Measurements from ENCODE around the gene TSGA10IP.

The TSGA10IP gene

DNA sequence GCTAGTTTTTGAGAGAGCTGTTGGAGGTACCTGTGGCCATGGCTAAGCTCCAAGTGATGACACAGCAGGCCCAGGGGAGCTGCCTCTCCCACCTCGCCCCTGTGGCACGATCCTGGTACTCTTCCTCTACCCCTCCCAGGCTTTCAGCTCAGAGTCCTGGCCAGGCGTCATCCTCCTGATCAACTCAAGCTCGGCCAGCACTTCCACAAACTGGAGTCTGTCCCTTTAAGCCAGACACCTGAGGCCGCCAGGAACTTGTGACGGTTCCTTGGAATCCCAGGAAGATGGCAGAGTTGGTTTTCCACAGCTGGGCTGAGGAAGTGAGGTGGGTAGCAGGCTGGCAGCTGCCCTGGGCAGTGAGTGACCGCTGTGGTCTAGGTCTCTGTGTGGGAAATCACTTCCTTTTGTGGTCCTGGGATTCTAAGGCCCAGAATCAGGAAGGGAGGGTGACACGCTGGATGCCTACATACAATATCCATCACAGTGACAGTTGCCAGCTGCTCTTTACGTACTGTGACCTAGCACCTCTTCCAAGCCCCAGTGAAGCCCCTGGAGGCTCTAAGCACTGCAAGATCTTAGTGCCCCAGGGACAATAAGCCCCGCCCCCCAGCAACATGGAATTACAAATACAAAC, 63.3 kb downstream of the TSGA10IP start:
- DNase-seq: no peak

Data from stimulated activated CD4-positive, alpha-beta T cell treated with anti-CD3 and anti-CD28 coated beads, Interleukin-2, amount 100 ng/mL, for 24 hours (primary cell).